ENCODE measurements around the gene HORMAD2. TPM values are rescaled to one million over a fixed set of nuclear protein-coding genes. Genes with fewer than 3 reads are reported as not detected.
"Not testable (repeated sequence)": the region's sequence is repeated elsewhere in the genome, so short reads cannot be mapped to it uniquely, and the experiment has no call there.

Gene HORMAD2
- polyA plus RNA-seq, 1 of the 3 experiments (the other 2 are of a cell fraction), result not detected

- no peaks in the 10 kb centered on the region for H3K4me1 ChIP-seq (ENCODE audit: control insufficient read depth in 1 of 2, insufficient read depth in 2 of 2, low read depth in 1 of 2, low read length in 1 of 2)
- H3K4me3 ChIP-seq (ENCODE audit: low read depth in 2 of 2, low read length in 1 of 2), result no peak overlapping the region
- no peak for DNase-seq
- H2AFZ ChIP-seq (ENCODE audit: low read depth), result no peak overlapping the region
- H4K20me1 ChIP-seq (ENCODE audit: insufficient read depth), result no peaks in the 10 kb centered on the region
- WGBS (ENCODE audit: low lambda C conversion rate), result 10% methylated on average over 1 of the region's 1 CpG
- no peaks in the 10 kb centered on the region for H3K9me3 ChIP-seq
- H3K79me2 ChIP-seq (ENCODE audit: insufficient read depth), result no peaks in the 10 kb centered on the region
- H3K9ac ChIP-seq, result no peak overlapping the region
- no peaks in the 10 kb centered on the region for H3F3A ChIP-seq (replicated peaks; ENCODE audit: insufficient read depth)
- POLR2A ChIA-PET, result no interaction called here
- H3K36me3 ChIP-seq (replicated peaks in 1 of 2; ENCODE audit: control insufficient read depth in 1 of 2, insufficient read depth in 2 of 2, low read length in 1 of 2), result no peaks in the 10 kb centered on the region
- CTCF ChIA-PET, result interaction anchor here (1.0 to 3.3 kb wide), 3 partner anchors 11 to 508 kb away, joined by 3 to 19 read pairs (median 7); no protein-coding TSS in a partner anchor
- TF ChIP-seq RAD21 (IDR thresholded peaks at IDR 0.05; ENCODE audit: low read length) (no peak), CHD2 (IDR thresholded peaks at IDR 0.05; ENCODE audit: low read length, partially characterized antibody) (no peak), GATA2 (CRISPR knock-in tag; IDR thresholded peaks at IDR 0.05) (no peak)
- H3K9me2 ChIP-seq, result no peaks in the 10 kb centered on the region
- H3K4me2 ChIP-seq, result no peak overlapping the region
- H3K27me3 ChIP-seq (ENCODE audit: insufficient read depth), result no peaks in the 10 kb centered on the region
- H3K27ac ChIP-seq (ENCODE audit: low read depth in 2 of 2, low read length in 1 of 2), result no peak overlapping the region
Observed at GRCh38 chr22:30097861-30098260, 17.6 kb downstream of the HORMAD2 start.

- WGBS (ENCODE audit: low lambda C conversion rate), result 27% methylated on average over 2 of the region's 2 CpGs
- H3K27ac ChIP-seq (ENCODE audit: low read depth in 2 of 2, low read length in 1 of 2); POLR2A ChIA-PET; H3K36me3 ChIP-seq (replicated peaks in 1 of 2; ENCODE audit: control insufficient read depth in 1 of 2, insufficient read depth in 2 of 2, low read length in 1 of 2); H3K9me2 ChIP-seq; H3K79me2 ChIP-seq (ENCODE audit: insufficient read depth); H3K4me3 ChIP-seq (ENCODE audit: low read depth in 2 of 2, low read length in 1 of 2); H3K27me3 ChIP-seq (ENCODE audit: insufficient read depth); H4K20me1 ChIP-seq (ENCODE audit: insufficient read depth); H2AFZ ChIP-seq (ENCODE audit: low read depth); H3F3A ChIP-seq (replicated peaks; ENCODE audit: insufficient read depth); DNase-seq; H3K9me3 ChIP-seq; H3K4me2 ChIP-seq; H3K9ac ChIP-seq: not testable (repeated sequence)
- CTCF ChIA-PET, result interaction anchor here (1.1 to 2.4 kb wide), 3 partner anchors 12 to 465 kb away, joined by 3 to 8 read pairs (median 7); no protein-coding TSS in a partner anchor
- peaks cover 0 to 11% of the 10 kb centered on the region in 2 experiments; a peak in 1 of 4 replicates for H3K4me1 ChIP-seq (ENCODE audit: control insufficient read depth in 1 of 2, insufficient read depth in 2 of 2, low read depth in 1 of 2, low read length in 1 of 2)
Observed at GRCh38 chr22:30100770-30101169, 20.5 kb downstream of the HORMAD2 start.

- 79% methylated on average over 3 of the region's 3 CpGs for WGBS (ENCODE audit: low lambda C conversion rate)
- ChIA-PET POLR2A (no interaction called here), CTCF (interaction anchor here (1.0 to 8.8 kb wide), 9 partner anchors 16 to 479 kb away, joined by 3 to 82 read pairs (median 5); partner anchors contain the start of gene CASTOR1)
- no peaks in the 10 kb centered on the region for H3K9me2 ChIP-seq
- no peaks in the 10 kb centered on the region for H3K9me3 ChIP-seq
- no peaks in the 10 kb centered on the region for H4K20me1 ChIP-seq (ENCODE audit: insufficient read depth)
- no peak overlapping the region for H3K4me2 ChIP-seq
- H3K79me2 ChIP-seq (ENCODE audit: insufficient read depth), result no peaks in the 10 kb centered on the region
- peaks cover 7% of the 10 kb centered on the region for H3F3A ChIP-seq (replicated peaks; ENCODE audit: insufficient read depth)
- no peak for DNase-seq
- no peaks in the 10 kb centered on the region for H3K36me3 ChIP-seq (replicated peaks in 1 of 2; ENCODE audit: control insufficient read depth in 1 of 2, insufficient read depth in 2 of 2, low read length in 1 of 2)
- H2AFZ ChIP-seq (ENCODE audit: low read depth), result no peak overlapping the region
- no peak overlapping the region for H3K9ac ChIP-seq
- peak overlapping the region in 1 of 2 experiments; percentile 27; a peak in 1 of 4 replicates for H3K27ac ChIP-seq (ENCODE audit: low read depth in 2 of 2, low read length in 1 of 2)
- H3K4me1 ChIP-seq (ENCODE audit: control insufficient read depth in 1 of 2, insufficient read depth in 2 of 2, low read depth in 1 of 2, low read length in 1 of 2), result peaks cover 0 to 11% of the 10 kb centered on the region in 2 experiments; a peak in 1 of 4 replicates
- no peaks in the 10 kb centered on the region for H3K27me3 ChIP-seq (ENCODE audit: insufficient read depth)
- H3K4me3 ChIP-seq (ENCODE audit: low read depth in 2 of 2, low read length in 1 of 2), result no peak overlapping the region
- TF ChIP-seq FOXM1 (IDR thresholded peaks at IDR 0.05; ENCODE audit: low read depth), result no peak
- TF ChIP-seq GABPA (IDR thresholded peaks at IDR 0.05; ENCODE audit: low read depth), result no peak
- TF ChIP-seq EP300 (IDR thresholded peaks at IDR 0.05; ENCODE audit: borderline replicate concordance in 1 of 2, low read depth in 1 of 2, low read length in 1 of 2), result no peak
- TF ChIP-seq FOSL2 (IDR thresholded peaks at IDR 0.05; ENCODE audit: borderline replicate concordance, low read depth), result no peak; the same call in 1 of the 2 replicates
- no peak for TF ChIP-seq MAX (IDR thresholded peaks at IDR 0.05; ENCODE audit: low read depth)
- TF ChIP-seq IRF3 (IDR thresholded peaks at IDR 0.05; ENCODE audit: low read depth, low read length), result no peak
- no peak for TF ChIP-seq ZBTB33 (IDR thresholded peaks at IDR 0.05; ENCODE audit: borderline replicate concordance, low read depth)
- TF ChIP-seq TEAD4 (IDR thresholded peaks at IDR 0.05; ENCODE audit: borderline replicate concordance, insufficient read depth), result no peak
- no peak for TF ChIP-seq RXRA (IDR thresholded peaks at IDR 0.05; ENCODE audit: borderline replicate concordance, low read depth)
- TF ChIP-seq PBX3 (IDR thresholded peaks at IDR 0.05), result peak; percentile 21; the same call in 1 of the 2 replicates
- TF ChIP-seq USF2 (IDR thresholded peaks at IDR 0.05; ENCODE audit: borderline replicate concordance, low read depth, low read length), result no peak
- TF ChIP-seq SIN3A (IDR thresholded peaks at IDR 0.05; ENCODE audit: borderline replicate concordance, low read depth, low read length), result no peak
- TF ChIP-seq TCF12 (IDR thresholded peaks at IDR 0.05), result peak; percentile 55
Observed at GRCh38 chr22:30104501-30105156, 24.4 kb downstream of the HORMAD2 start.
